ENCODE results near the gene PDE4C. TPM values are rescaled to one million over a fixed set of nuclear protein-coding genes. Genes with fewer than 3 reads are reported as not detected.

PDE4C gene
- total RNA-seq, 2 experiments from 2014 or later = 1.4 TPM; not detected in 1

- Histone ChIP-seq H4K20me1 (ENCODE audit: insufficient read depth, low read length) (no peaks in the 10 kb centered on the region), H3K9me3 (ENCODE audit: low read length) (no peaks in the 10 kb centered on the region), H3K4me2 (ENCODE audit: low read length) (no peak overlapping the region), H3K4me1 (ENCODE audit: insufficient read depth, low read length, poor library complexity, severe bottlenecking) (peaks cover 11% of the 10 kb centered on the region), H3K79me2 (ENCODE audit: insufficient read depth, low read depth, low read length) (no peaks in the 10 kb centered on the region), H3K36me3 (ENCODE audit: insufficient read depth, low read length) (no peaks in the 10 kb centered on the region), H3K27ac (ENCODE audit: low read depth, low read length, poor library complexity, severe bottlenecking) (no peak overlapping the region), H2AFZ (ENCODE audit: low read length) (no peak overlapping the region), H3K9me2 (ENCODE audit: insufficient read depth, low read length) (no peaks in the 10 kb centered on the region), H3K4me3 (ENCODE audit: low read depth, low read length, poor library complexity, severe bottlenecking) (no peak overlapping the region)
- TF ChIP-seq CTCF (conservative IDR thresholded peaks at IDR 0.05; ENCODE audit: low read length) (no peak), EZH2phosphoT487 (IDR thresholded peaks at IDR 0.05; ENCODE audit: borderline replicate concordance, low read depth, low read length) (no peak)
- ChIA-PET POLR2A (no interaction called here), CTCF (ENCODE audit: unreplicated experiment) (no interaction called here)
- no peak for DNase-seq (ENCODE audit: low spot score)
- no TSS peak for BruUV-seq (replicated peaks)
- intact Hi-C loops (cut with micrococcal nuclease; ENCODE audit: unreplicated experiment) = no loop called here
Observed at GRCh38 chr19:18263324-18264136, 37.3 kb upstream of the PDE4C start.

GRCh38 chr19:18262917-18263316 is 36.7 kb upstream of the PDE4C start:
- Histone ChIP-seq H3K9me2 (ENCODE audit: insufficient read depth, low read length) (no peaks in the 10 kb centered on the region), H3K4me3 (ENCODE audit: low read depth, low read length, poor library complexity, severe bottlenecking) (no peak overlapping the region), H3K36me3 (ENCODE audit: insufficient read depth, low read length) (no peaks in the 10 kb centered on the region), H3K27ac (ENCODE audit: low read depth, low read length, poor library complexity, severe bottlenecking) (no peak overlapping the region), H4K20me1 (ENCODE audit: insufficient read depth, low read length) (no peaks in the 10 kb centered on the region), H3K4me2 (ENCODE audit: low read length) (no peak overlapping the region), H3K4me1 (ENCODE audit: insufficient read depth, low read length, poor library complexity, severe bottlenecking) (peaks cover 11% of the 10 kb centered on the region), H3K9me3 (ENCODE audit: low read length) (no peaks in the 10 kb centered on the region), H3K79me2 (ENCODE audit: insufficient read depth, low read depth, low read length) (no peaks in the 10 kb centered on the region), H2AFZ (ENCODE audit: low read length) (no peak overlapping the region)
- CTCF ChIA-PET (ENCODE audit: unreplicated experiment) = no interaction called here
- POLR2A ChIA-PET = no interaction called here
- BruUV-seq (replicated peaks) = no TSS peak
- DNase-seq (ENCODE audit: low spot score) = no peak
- no peak for TF ChIP-seq CTCF (conservative IDR thresholded peaks at IDR 0.05; ENCODE audit: low read length)
- TF ChIP-seq EZH2phosphoT487 (IDR thresholded peaks at IDR 0.05; ENCODE audit: borderline replicate concordance, low read depth, low read length) = no peak
- intact Hi-C loops (cut with micrococcal nuclease; ENCODE audit: unreplicated experiment) = no loop called here

GRCh38 chr19:18262144-18262543 is 35.9 kb upstream of the PDE4C start:
- no peaks in the 10 kb centered on the region for H4K20me1 ChIP-seq (ENCODE audit: insufficient read depth, low read length)
- TF ChIP-seq EZH2phosphoT487 (IDR thresholded peaks at IDR 0.05; ENCODE audit: borderline replicate concordance, low read depth, low read length) (no peak), CTCF (conservative IDR thresholded peaks at IDR 0.05; ENCODE audit: low read length) (no peak)
- POLR2A ChIA-PET = interaction anchor here (0.5 to 0.8 kb wide), 2 partner anchors 571 to 618 kb away, joined by 3 to 5 read pairs; no protein-coding TSS in a partner anchor

More at GRCh38 chr19:18262144-18262543, 35.9 kb upstream of the PDE4C start:
- no peaks in the 10 kb centered on the region for H3K9me3 ChIP-seq (ENCODE audit: low read length)
- H2AFZ ChIP-seq (ENCODE audit: low read length) = no peak overlapping the region
- no TSS peak for BruUV-seq (replicated peaks)
- H3K79me2 ChIP-seq (ENCODE audit: insufficient read depth, low read depth, low read length) = no peaks in the 10 kb centered on the region
- CTCF ChIA-PET (ENCODE audit: unreplicated experiment) = no interaction called here
- no peaks in the 10 kb centered on the region for H3K9me2 ChIP-seq (ENCODE audit: insufficient read depth, low read length)
- H3K4me2 ChIP-seq (ENCODE audit: low read length) = no peak overlapping the region
- intact Hi-C loops (cut with micrococcal nuclease; ENCODE audit: unreplicated experiment) = no loop called here
- no peaks in the 10 kb centered on the region for H3K36me3 ChIP-seq (ENCODE audit: insufficient read depth, low read length)
- no peak overlapping the region for H3K27ac ChIP-seq (ENCODE audit: low read depth, low read length, poor library complexity, severe bottlenecking)
- H3K4me1 ChIP-seq (ENCODE audit: insufficient read depth, low read length, poor library complexity, severe bottlenecking) = peaks cover 11% of the 10 kb centered on the region
- DNase-seq (ENCODE audit: low spot score) = no peak
- H3K4me3 ChIP-seq (ENCODE audit: low read depth, low read length, poor library complexity, severe bottlenecking) = no peak overlapping the region
